ENCODE measurements around the gene CEND1. TPM values are rescaled to one million over a fixed set of nuclear protein-coding genes. Genes with fewer than 3 reads are reported as not detected.

Gene CEND1
- total RNA-seq, 1 donor from 2014 or later: 0.60 TPM

GRCh38 chr11:778976-779954 is 10.6 kb downstream of the CEND1 start:
- no peak for DNase-seq (ENCODE audit: low read depth)

GRCh38 chr11:777288-778255 is 12.3 kb downstream of the CEND1 start, which contains the start of gene GATD1:
GATD1 (minus strand) TSS chr11:777487; CDS start chr11:777462, 25 bp downstream.
- DNase-seq (ENCODE audit: low read depth): peak; percentile 56

- no peak for DNase-seq (ENCODE audit: low read depth)
These were observed 13.2 kb downstream of the CEND1 start for GRCh38 chr11:776561-777287.

- no peak for DNase-seq (ENCODE audit: low read depth)
These were observed 13.7 kb downstream of the CEND1 start for GRCh38 chr11:776263-776560.

- peak; percentile 33 for DNase-seq (ENCODE audit: low read depth)
These were observed 14.9 kb downstream of the CEND1 start for GRCh38 chr11:774873-775592.

GRCh38 chr11:773830-774229 is 16.1 kb downstream of the CEND1 start:
- no peak for DNase-seq (ENCODE audit: low read depth)

GRCh38 chr11:773425-773824 is 16.5 kb downstream of the CEND1 start:
- DNase-seq (ENCODE audit: low read depth): no peak

GRCh38 chr11:772429-773390 is 17.2 kb downstream of the CEND1 start:
- DNase-seq (ENCODE audit: low read depth): no peak

GRCh38 chr11:771617-772204 is 18.2 kb downstream of the CEND1 start:
- no peak for DNase-seq (ENCODE audit: low read depth)

GRCh38 chr11:770642-771616 is 19.0 kb downstream of the CEND1 start:
- DNase-seq (ENCODE audit: low read depth): no peak

GRCh38 chr11:769887-770641 is 19.8 kb downstream of the CEND1 start:
- DNase-seq (ENCODE audit: low read depth): no peak

GRCh38 chr11:767238-767637 is 22.7 kb downstream of the CEND1 start:
- no peak for DNase-seq (ENCODE audit: low read depth)

- DNase-seq (ENCODE audit: low read depth): no peak
These were observed 23.0 kb downstream of the CEND1 start for GRCh38 chr11:766936-767210.

- no peak for DNase-seq (ENCODE audit: low read depth)
These were observed 23.6 kb downstream of the CEND1 start for GRCh38 chr11:766106-766935.

- DNase-seq (ENCODE audit: low read depth): no peak
These were observed 24.1 kb downstream of the CEND1 start for GRCh38 chr11:765802-766091.

GRCh38 chr11:765025-765801 is 24.7 kb downstream of the CEND1 start:
- peak; percentile 30 for DNase-seq (ENCODE audit: low read depth)
